Stimulated activated CD8-positive, alpha-beta memory T cell treated with anti-CD3 and anti-CD28 coated beads, Interleukin-12 subunit alpha, Interleukin-12 subunit beta, amount 100 ng/mL, for 4 hours (primary cell): ENCODE results near the gene JAKMIP1.

Source experiments
- DNase-seq: peaks from one replicate; pipeline ENCODE4 v3.0.0-alpha.2; 2020; ENCODE audit warnings: low read depth

Gene JAKMIP1

GRCh38 chr4:6180841-6181631 lies 19.3 kb downstream of the JAKMIP1 start:
- DNase-seq: peak; percentile 14

DNA sequence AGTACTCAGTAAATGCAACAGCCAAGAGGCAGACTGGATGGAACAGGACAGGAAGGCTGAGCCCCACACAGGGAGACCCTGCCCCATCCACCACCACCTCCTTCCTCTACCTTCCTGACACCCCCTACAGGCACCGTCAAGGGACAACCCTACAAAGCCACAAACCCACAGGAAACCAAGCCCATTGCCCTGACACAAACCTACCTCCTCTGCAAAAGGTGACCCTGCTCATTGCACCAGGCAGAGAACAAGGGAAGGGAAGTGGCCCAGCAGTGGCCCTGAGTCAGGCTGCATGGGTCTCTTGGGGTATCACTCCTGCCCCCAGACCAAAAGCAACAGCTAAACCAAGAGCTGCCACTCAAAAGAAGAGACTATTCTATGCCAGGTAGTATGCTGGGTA lies 21.0 kb downstream of the JAKMIP1 start:
- DNase-seq: no peak

DNA sequence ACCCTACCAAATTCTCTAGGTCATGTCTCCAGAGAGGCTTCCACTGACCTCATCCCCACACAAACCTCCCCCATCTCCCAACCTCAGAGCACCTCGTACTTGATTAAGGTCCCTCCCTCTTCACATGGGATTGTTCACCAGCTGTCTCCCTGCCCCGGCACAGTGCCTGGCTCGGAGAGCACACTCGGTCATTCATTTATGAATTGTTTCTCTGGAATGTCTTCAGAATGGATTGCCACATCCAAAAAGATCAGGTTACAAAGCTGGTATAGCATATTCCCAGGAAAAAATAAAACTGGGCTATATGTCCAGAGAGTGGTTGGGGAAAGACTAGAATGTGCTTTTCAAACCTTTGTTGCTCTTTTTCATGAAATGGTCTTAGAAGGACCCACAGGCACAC lies 21.6 kb downstream of the JAKMIP1 start:
- no peak for DNase-seq

DNA sequence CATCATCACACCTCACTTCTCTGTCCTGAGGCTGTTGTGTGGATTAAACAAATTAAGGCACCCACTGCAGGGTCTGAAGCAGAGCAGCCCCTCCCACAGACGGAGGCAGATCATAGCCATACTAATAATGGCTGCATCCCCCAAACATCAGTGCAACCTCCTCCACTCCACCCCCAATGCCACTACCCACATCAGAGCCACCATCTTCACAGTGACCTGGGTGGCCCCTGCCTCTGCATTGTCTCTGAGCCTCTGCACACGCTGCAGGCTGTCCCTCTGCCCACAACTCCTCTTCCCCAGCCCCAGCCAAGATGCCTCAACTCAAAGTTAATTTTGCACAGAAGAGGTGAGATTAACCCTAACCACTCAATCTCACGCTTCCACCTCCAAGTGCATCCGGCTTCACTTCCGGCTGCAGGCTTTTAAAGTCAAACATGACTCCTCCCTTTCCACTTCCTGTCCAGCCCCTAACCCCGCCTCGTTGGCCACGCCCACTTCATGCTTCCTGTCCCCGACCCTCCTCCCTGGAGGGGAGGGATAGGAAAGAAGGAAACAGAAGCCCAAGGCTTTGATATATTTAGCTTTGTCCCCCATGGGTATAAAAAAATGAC lies 22.7 kb downstream of the JAKMIP1 start:
- peak; percentile 20 for DNase-seq

DNA sequence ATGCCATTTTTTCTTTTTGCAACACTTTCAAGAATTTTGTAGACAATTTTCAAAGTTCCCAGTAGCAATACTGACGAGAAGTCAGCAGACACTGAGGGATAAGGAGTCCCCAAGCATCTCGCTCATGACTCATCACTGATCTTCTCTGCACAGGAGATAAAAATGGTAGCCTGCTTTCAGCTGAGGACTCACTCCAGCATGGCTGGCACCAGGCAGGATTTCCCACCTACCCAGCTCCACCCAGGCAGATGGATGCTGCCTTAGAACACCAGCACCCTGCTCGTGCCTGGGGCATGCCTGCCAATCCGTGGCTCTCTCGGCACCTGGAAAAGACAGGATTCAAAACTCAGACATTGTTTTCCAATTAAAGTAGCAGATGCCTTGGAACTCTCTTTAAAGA lies 24.9 kb downstream of the JAKMIP1 start:
- DNase-seq: no peak

DNA sequence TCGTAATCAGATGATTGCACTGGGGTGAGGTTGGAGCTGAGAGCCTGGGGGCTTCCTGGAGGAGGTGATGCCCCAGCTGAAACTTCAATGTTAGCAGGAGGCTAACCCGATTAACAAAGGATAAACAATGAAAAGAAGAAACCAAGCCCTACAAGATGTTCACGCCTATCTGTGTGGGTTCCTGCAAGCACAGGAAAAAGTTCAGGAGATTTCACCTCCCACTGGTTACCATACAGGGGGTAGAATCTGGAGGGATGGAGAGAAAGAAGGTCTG lies 27.5 kb downstream of the JAKMIP1 start:
- no peak for DNase-seq

- no peak for DNase-seq
Measured at GRCh38 chr4:6172093-6172926, 28.0 kb downstream of the JAKMIP1 start.

- no peak for DNase-seq
Measured at GRCh38 chr4:6169239-6169638, 31.1 kb downstream of the JAKMIP1 start.

GRCh38 chr4:6165766-6166165 lies 34.6 kb downstream of the JAKMIP1 start:
- DNase-seq: no peak

- DNase-seq: no peak
Measured at GRCh38 chr4:6162885-6163284, 37.5 kb downstream of the JAKMIP1 start.

- DNase-seq: no peak
Measured at GRCh38 chr4:6161921-6162464, 38.4 kb downstream of the JAKMIP1 start.

DNA sequence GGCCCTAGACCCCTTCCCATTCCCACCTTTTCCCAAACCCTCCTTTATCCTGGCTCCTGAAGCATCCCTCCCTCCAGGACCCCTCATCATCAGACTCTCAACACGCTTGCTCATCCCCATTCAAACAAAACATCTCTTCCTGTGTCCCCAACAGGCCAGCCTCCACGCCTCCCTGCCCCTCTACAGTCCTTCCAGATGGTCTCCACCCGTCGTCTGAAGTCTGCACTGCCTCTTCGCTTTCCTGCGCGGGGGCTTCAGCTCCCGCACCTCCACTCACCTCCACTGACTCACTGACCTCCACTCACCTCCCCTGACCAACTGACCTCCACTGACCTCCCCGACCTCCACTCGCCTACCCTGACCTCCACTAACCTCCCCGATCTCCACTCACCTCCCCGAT lies 39.8 kb downstream of the JAKMIP1 start:
- no peak for DNase-seq

DNA sequence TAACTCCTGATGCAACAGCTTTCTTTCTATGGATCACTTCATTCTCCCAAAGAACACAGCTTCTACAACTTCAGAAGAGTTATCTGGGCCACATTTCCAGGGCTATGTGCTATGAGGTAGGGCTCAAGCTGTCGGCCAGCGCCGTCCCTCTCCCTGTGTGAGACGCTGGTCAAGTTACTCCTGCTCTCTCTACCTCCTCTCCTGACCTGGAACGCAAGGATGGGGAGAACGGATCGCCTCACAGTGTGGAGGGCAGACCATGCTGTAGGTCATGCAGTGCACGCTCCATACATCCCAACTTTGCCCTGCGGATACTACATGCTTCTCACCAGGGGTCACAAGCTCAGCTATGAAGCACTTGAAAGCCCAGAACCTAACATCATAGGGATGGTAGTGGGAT lies 42.4 kb downstream of the JAKMIP1 start:
- no peak for DNase-seq

GRCh38 chr4:6155996-6156750 lies 44.2 kb downstream of the JAKMIP1 start:
- no peak for DNase-seq

- DNase-seq: no peak
Measured at GRCh38 chr4:6154875-6155274, 45.5 kb downstream of the JAKMIP1 start.

GRCh38 chr4:6153874-6154273 lies 46.5 kb downstream of the JAKMIP1 start:
- no peak for DNase-seq

- no peak for DNase-seq
Measured at GRCh38 chr4:6152869-6153705, 47.3 kb downstream of the JAKMIP1 start.

GRCh38 chr4:6150046-6150735 lies 50.2 kb downstream of the JAKMIP1 start:
- DNase-seq: no peak

DNA sequence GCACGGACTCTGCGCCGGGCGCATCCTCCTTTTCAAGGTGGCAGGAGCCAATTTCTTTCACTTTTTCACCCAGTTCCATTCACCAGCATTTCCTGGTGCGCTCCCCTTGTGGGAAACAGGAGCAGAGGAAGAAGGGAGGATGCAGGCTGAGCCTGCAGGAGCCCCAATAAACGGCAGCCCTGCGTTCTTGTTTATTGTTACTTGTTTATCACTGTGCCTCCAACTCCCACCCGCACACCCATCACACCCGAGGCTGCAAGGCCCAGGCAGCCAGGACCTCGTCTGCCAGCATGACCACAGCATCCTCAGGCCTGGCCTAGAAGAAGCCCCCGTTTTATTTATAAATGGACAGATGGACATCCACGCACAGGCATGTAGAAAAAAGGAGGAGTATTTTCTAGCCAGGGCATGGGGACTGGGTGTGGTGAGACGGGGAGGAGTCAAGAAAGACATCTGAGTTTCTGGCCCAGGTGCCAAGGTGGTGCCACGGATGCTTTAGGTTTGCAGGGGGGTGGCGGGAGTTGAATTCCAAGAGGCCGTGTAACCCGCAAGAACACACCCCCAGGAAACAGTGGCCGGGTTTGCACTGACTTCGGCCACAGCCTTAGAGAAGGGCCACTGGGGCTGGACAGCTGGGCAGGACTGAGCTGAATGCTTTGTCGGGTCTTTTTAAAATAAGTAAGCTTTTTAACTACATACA lies 51.7 kb downstream of the JAKMIP1 start:
- DNase-seq: no peak

DNA sequence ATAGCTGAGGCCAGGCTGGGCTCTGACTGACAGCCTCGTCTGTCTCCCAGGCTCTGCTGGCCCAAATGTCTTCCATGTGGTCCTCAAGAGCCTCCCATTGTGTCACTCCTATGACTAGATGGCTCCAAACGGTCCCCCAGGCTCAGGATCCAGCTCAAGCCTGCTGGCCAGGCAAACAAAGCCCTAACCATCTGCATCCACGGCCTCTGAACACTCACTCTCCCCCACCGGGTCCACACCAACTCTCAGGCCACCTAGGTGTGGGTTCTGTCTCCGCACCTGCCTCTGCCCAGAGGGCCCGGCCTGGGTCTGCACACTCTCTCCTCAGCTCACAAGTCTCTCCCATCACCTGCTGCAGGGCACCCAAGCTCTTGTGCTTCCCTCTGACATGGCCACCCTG lies 52.9 kb downstream of the JAKMIP1 start:
- no peak for DNase-seq
